Body of pancreas (tissue), 4 donors: ENCODE results near the gene PSMD10. TPM values are rescaled to one million over a fixed set of nuclear protein-coding genes. Genes with fewer than 3 reads are reported as not detected.

Experiments used
- ATAC-seq: fragments of 150-250 bp; one replicate; pipeline ENCODE4 v1.9.1; 2016
- DNase-seq, 4 donors: peaks; one replicate each; pipeline ENCODE4 v3.0.0-alpha.2; 2019
- H3K27ac ChIP-seq, 4 donors: fragments of 200-600 bp; sonication (generic); 1 replicate in 3 of 4; 2 replicates in 1 of 4; pipeline versions ENCODE4 v1.5.1 to v1.6.1; 2016 to 2019; ENCODE audit warnings: mild to moderate bottlenecking in 1 of 4, mixed read lengths in 1 of 4, moderate library complexity in 1 of 4
- H3K27me3 ChIP-seq, 2 donors: fragments of 200-600 bp; sonication (generic); one replicate each; pipeline ENCODE4 v1.6.0; 2016; ENCODE audit warnings: mild to moderate bottlenecking in 1 of 2
- H3K36me3 ChIP-seq, 2 donors: fragments of 200-600 bp; sonication (generic); replicated peaks in 1 of 2; 2 replicates each; pipeline ENCODE4 v1.5.1; 2016; ENCODE audit warnings: low read depth in 2 of 2; ENCODE audit not compliant: insufficient read depth in 1 of 2
- H3K4me1 ChIP-seq: fragments of 200-600 bp; sonication (generic); one replicate; pipeline ENCODE4 v1.6.0; 2016
- H3K4me3 ChIP-seq, 2 donors: fragments of 200-600 bp; sonication (generic); 1 replicate in 1 of 2; 2 replicates in 1 of 2; pipeline ENCODE4 v1.5.1; 2016 to 2019
- H3K9me3 ChIP-seq, 3 donors: fragments of 200-600 bp; sonication (generic); 1 replicate in 2 of 3; 2 replicates in 1 of 3; pipeline ENCODE4 v1.5.1; 2016
- CTCF ChIP-seq, 7 experiments: fragments of 450-650 bp in 4 of 7; fragments of 200-600 bp in 3 of 7; sonication (generic) in 3 of 7; IDR thresholded peaks; one replicate each; pipeline ENCODE4 v1.5.1; 2016 to 2019; ENCODE audit warnings: antibody characterized with exemption in 7 of 7
- POLR2A ChIP-seq, 3 donors: fragments of 450-650 bp; IDR thresholded peaks; one replicate each; pipeline ENCODE4 v1.6.1; 2016; ENCODE audit warnings: antibody characterized with exemption in 3 of 3, mild to moderate bottlenecking in 2 of 3
- WGBS, 2 donors: methylation state at CpG; one replicate each; pipeline ENCODE4 v1.1.5; 2017; 5-methylcytosine and 5-hydroxymethylcytosine counted together
- intact Hi-C: fragments of 100-400 bp; cut with DNase I; formaldehyde crosslinking; loops from one replicate; pipeline ENCODE4 v1.15.1; 2023
- total RNA-seq, 2 donors: library from RNA; depleted of rRNA; stranded (reverse); fragments of >200 nt; gene quantifications; one replicate each; pipeline ENCODE4 v1.1.0, GENCODE V29; 2016

PSMD10 gene
- total RNA-seq, 2 donors from 2014 or later = 14.8 to 26.5 TPM

- no peaks in the 10 kb centered on the region for H3K36me3 ChIP-seq
- no peaks in the 10 kb centered on the region for H3K27me3 ChIP-seq
- no peaks in the 10 kb centered on the region for H3K9me3 ChIP-seq
- 93 to 100% methylated on average over 2 of the region's 2 CpGs for WGBS, 2 donors
- intact Hi-C loops = no loop called here
- H3K4me1 ChIP-seq = peaks cover 5% of the 10 kb centered on the region
- ATAC-seq (no peak), DNase-seq (no peak)
- no peak overlapping the region for H3K4me3 ChIP-seq
- no peak overlapping the region for H3K27ac ChIP-seq
- no peak for TF ChIP-seq CTCF (IDR thresholded peaks at IDR 0.05)
- TF ChIP-seq POLR2A (IDR thresholded peaks at IDR 0.05) = no peak
Measured at GRCh38 chrX:108122748-108123147, 31.4 kb upstream of the PSMD10 start.

- TF ChIP-seq CTCF (IDR thresholded peaks at IDR 0.05) = no peak
- TF ChIP-seq POLR2A (IDR thresholded peaks at IDR 0.05) = no peak
- DNase-seq (no peak), ATAC-seq (no peak)
- no peaks in the 10 kb centered on the region for H3K36me3 ChIP-seq
- intact Hi-C loops = no loop called here
- WGBS, 2 donors = 66 to 82% methylated on average over 3 of the region's 3 CpGs
- no peak overlapping the region for H3K4me3 ChIP-seq
- H3K9me3 ChIP-seq = no peaks in the 10 kb centered on the region
- peaks cover 5% of the 10 kb centered on the region for H3K4me1 ChIP-seq
- no peaks in the 10 kb centered on the region for H3K27me3 ChIP-seq
- H3K27ac ChIP-seq = no peak overlapping the region
Measured at GRCh38 chrX:108121291-108121690, 29.9 kb upstream of the PSMD10 start.

GRCh38 chrX:108117988-108118387 lies 26.6 kb upstream of the PSMD10 start:
- WGBS, 2 donors = 61 to 66% methylated on average over 3 of the region's 3 CpGs
- DNase-seq = no peak
- intact Hi-C loops = no loop called here
- no peaks in the 10 kb centered on the region for H3K9me3 ChIP-seq
- no peak for ATAC-seq
- H3K27me3 ChIP-seq = no peaks in the 10 kb centered on the region
- no peak for TF ChIP-seq CTCF (IDR thresholded peaks at IDR 0.05)
- TF ChIP-seq POLR2A (IDR thresholded peaks at IDR 0.05) = no peak
- no peak overlapping the region for H3K4me3 ChIP-seq
- H3K27ac ChIP-seq = no peak overlapping the region
- no peaks in the 10 kb centered on the region for H3K36me3 ChIP-seq
- peaks cover 5% of the 10 kb centered on the region for H3K4me1 ChIP-seq

- intact Hi-C loops = no loop called here
- no peak overlapping the region for H3K27ac ChIP-seq
- H3K4me3 ChIP-seq = no peak overlapping the region
- ATAC-seq (no peak), DNase-seq (no peak)
- H3K4me1 ChIP-seq = no peaks in the 10 kb centered on the region
- no peak for TF ChIP-seq CTCF (IDR thresholded peaks at IDR 0.05)
- no peak for TF ChIP-seq POLR2A (IDR thresholded peaks at IDR 0.05)
- no peaks in the 10 kb centered on the region for H3K27me3 ChIP-seq
- no peaks in the 10 kb centered on the region for H3K36me3 ChIP-seq
- no peaks in the 10 kb centered on the region for H3K9me3 ChIP-seq
Measured at GRCh38 chrX:108114541-108114940, 23.2 kb upstream of the PSMD10 start.

- Histone ChIP-seq H3K36me3 (no peaks in the 10 kb centered on the region), H3K27ac (no peak overlapping the region), H3K4me3 (no peak overlapping the region), H3K9me3 (no peaks in the 10 kb centered on the region), H3K4me1 (no peaks in the 10 kb centered on the region), H3K27me3 (no peaks in the 10 kb centered on the region)
- TF ChIP-seq POLR2A (IDR thresholded peaks at IDR 0.05) = no peak
- no peak for TF ChIP-seq CTCF (IDR thresholded peaks at IDR 0.05)
- DNase-seq = no peak
- intact Hi-C loops = no loop called here
- no peak for ATAC-seq
Measured at GRCh38 chrX:108105473-108105872, 14.1 kb upstream of the PSMD10 start.
